ENCODE data around the gene STXBP6. TPM values are rescaled to one million over a fixed set of nuclear protein-coding genes. Genes with fewer than 3 reads are reported as not detected.

The STXBP6 gene
- total RNA-seq, 1 donor from 2014 or later = 27.1 TPM

DNA sequence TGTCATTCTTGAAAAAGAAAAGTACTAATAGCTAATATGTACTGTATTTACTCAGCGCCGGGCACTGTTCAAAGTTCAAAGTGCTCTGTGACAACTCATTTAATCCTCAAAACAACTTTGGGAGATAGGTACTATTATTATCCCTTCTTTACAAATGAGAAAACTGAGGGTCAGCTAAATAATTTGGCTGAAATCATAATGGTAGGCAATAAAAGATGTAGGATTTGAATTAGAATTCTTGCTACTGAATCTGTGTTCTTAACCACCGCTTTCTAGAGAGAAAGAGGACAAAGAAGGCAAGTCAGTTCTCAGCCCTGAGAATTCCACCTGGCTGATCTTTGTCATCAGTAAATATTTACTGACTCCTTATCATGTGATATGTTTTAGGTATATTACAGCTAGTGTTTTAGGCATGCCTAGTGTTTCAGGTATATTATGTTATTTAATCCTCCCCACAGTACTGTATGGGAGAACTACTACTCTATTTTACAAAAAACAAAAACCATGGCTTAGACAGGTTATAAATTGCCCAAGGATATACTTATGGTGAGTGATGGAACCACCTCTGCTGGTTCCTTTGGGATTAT is 210.2 kb downstream of the STXBP6 start:
- Histone ChIP-seq H3K9me3 (ENCODE audit: insufficient read depth, low read depth, low read length) (no peaks in the 10 kb centered on the region), H3K27me3 (ENCODE audit: insufficient read depth, low read length) (no peaks in the 10 kb centered on the region), H2AFZ (ENCODE audit: low read depth, low read length) (no peak overlapping the region), H3K4me3 (ENCODE audit: insufficient read depth, low read depth, low read length) (no peak overlapping the region), H3K36me3 (ENCODE audit: insufficient read depth, low read length) (no peaks in the 10 kb centered on the region), H3K27ac (ENCODE audit: low read depth, low read length) (no peak overlapping the region), H4K20me1 (ENCODE audit: insufficient read depth, low read length) (no peaks in the 10 kb centered on the region), H3K9ac (ENCODE audit: low read length) (no peak overlapping the region), H3K4me2 (ENCODE audit: low read length) (no peak overlapping the region), H3K4me1 (ENCODE audit: insufficient read depth, low read length) (peaks cover 6% of the 10 kb centered on the region), H3K79me2 (ENCODE audit: insufficient read depth, low read length) (no peaks in the 10 kb centered on the region)
- Mint-ChIP-seq H3K27me3 (ENCODE audit: low read depth, unreplicated experiment) (no peaks in the 10 kb centered on the region), H3K27ac (ENCODE audit: unreplicated experiment) (peak overlapping the region; percentile 64), H3K36me3 (ENCODE audit: low read depth, unreplicated experiment) (peaks cover under 1% of the 10 kb centered on the region), H3K4me1 (ENCODE audit: low read depth, unreplicated experiment) (peaks cover 39% of the 10 kb centered on the region), H3K9me3 (ENCODE audit: unreplicated experiment) (no peaks in the 10 kb centered on the region), H3K4me3 (ENCODE audit: unreplicated experiment) (no peak overlapping the region)
- TF ChIP-seq EZH2 (IDR thresholded peaks at IDR 0.05; ENCODE audit: insufficient read depth, low read length) = no peak
- TF ChIP-seq, protein P1, sequence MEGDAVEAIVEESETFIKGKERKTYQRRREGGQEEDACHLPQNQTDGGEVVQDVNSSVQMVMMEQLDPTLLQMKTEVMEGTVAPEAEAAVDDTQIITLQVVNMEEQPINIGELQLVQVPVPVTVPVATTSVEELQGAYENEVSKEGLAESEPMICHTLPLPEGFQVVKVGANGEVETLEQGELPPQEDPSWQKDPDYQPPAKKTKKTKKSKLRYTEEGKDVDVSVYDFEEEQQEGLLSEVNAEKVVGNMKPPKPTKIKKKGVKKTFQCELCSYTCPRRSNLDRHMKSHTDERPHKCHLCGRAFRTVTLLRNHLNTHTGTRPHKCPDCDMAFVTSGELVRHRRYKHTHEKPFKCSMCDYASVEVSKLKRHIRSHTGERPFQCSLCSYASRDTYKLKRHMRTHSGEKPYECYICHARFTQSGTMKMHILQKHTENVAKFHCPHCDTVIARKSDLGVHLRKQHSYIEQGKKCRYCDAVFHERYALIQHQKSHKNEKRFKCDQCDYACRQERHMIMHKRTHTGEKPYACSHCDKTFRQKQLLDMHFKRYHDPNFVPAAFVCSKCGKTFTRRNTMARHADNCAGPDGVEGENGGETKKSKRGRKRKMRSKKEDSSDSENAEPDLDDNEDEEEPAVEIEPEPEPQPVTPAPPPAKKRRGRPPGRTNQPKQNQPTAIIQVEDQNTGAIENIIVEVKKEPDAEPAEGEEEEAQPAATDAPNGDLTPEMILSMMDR (IDR thresholded peaks at IDR 0.05; ENCODE audit: insufficient read depth, low read depth, low read length) = no peak
- FAIRE-seq (no peak), DNase-seq (ENCODE audit: low read depth) (no peak)

DNA sequence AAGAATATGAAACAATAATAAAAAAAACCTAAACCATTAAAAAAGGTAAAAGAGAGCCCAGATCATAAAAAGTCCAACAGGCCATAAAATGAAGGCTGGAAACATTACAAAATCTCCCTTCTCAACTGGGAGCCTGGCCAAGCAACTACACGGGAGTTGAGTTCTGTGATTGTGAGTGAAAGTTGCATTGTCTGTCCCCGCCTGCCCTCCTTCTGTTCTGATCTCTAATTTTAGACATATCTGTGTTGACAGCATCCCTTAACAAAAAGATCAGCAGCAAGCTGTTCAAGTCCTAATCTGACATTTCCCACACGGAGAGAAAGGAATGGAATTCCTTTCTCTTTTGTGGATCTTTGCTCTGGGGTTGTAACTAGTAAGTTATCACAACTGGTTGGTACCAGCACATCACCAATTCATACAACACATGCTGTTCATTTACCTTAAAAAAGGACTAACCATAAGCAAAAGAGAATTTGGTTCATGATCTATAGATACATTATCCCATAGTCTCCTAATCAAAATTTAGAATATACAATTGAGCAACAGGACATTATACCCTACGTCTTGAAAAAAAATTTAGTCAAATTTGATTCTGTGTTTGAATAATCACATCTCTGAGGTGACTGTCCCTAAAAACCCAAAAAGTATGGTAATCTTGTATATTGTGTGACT is 210.9 kb downstream of the STXBP6 start:
- FAIRE-seq (peak; percentile 13), DNase-seq (ENCODE audit: low read depth) (no peak)
- TF ChIP-seq, protein P1 (IDR thresholded peaks at IDR 0.05; ENCODE audit: insufficient read depth, low read depth, low read length) = no peak
- TF ChIP-seq EZH2 (IDR thresholded peaks at IDR 0.05; ENCODE audit: insufficient read depth, low read length) = no peak
- Mint-ChIP-seq H3K27ac (ENCODE audit: unreplicated experiment) (peak overlapping the region; percentile 64), H3K4me1 (ENCODE audit: low read depth, unreplicated experiment) (peaks cover 41% of the 10 kb centered on the region), H3K36me3 (ENCODE audit: low read depth, unreplicated experiment) (peaks cover 3% of the 10 kb centered on the region), H3K4me3 (ENCODE audit: unreplicated experiment) (no peak overlapping the region), H3K9me3 (ENCODE audit: unreplicated experiment) (no peaks in the 10 kb centered on the region), H3K27me3 (ENCODE audit: low read depth, unreplicated experiment) (no peaks in the 10 kb centered on the region)
- Histone ChIP-seq H3K27ac (ENCODE audit: low read depth, low read length) (no peak overlapping the region), H3K9me3 (ENCODE audit: insufficient read depth, low read depth, low read length) (no peaks in the 10 kb centered on the region), H4K20me1 (ENCODE audit: insufficient read depth, low read length) (no peaks in the 10 kb centered on the region), H3K4me2 (ENCODE audit: low read length) (no peak overlapping the region), H3K27me3 (ENCODE audit: insufficient read depth, low read length) (no peaks in the 10 kb centered on the region), H3K4me1 (ENCODE audit: insufficient read depth, low read length) (peaks cover 6% of the 10 kb centered on the region), H3K4me3 (ENCODE audit: insufficient read depth, low read depth, low read length) (no peak overlapping the region), H3K36me3 (ENCODE audit: insufficient read depth, low read length) (no peaks in the 10 kb centered on the region), H2AFZ (ENCODE audit: low read depth, low read length) (no peak overlapping the region), H3K79me2 (ENCODE audit: insufficient read depth, low read length) (no peaks in the 10 kb centered on the region), H3K9ac (ENCODE audit: low read length) (no peak overlapping the region)

Data from astrocyte (in vitro differentiated cells and primary cell).